A549 (cell line): ENCODE data around the gene NCLN.

Source experiments
- CHD2 ChIP-seq: fragments of 150-350 bp; IDR thresholded peaks from 2 replicates; pipeline ENCODE4 v1.6.1; 2014; ENCODE audit warnings: low read length; ENCODE audit not compliant: partially characterized antibody
- CHD4 ChIP-seq: fragments of 200-600 bp; sonication (generic); IDR thresholded peaks from 2 replicates; pipeline ENCODE4 v1.6.1; 2016; ENCODE audit warnings: antibody characterized with exemption, mild to moderate bottlenecking, borderline replicate concordance
- EP300 ChIP-seq, 2 experiments: fragments of >200 bp; sonication (Bioruptor Twin); formaldehyde crosslinking; IDR thresholded peaks; 2 replicates in 1 of 2; 3 replicates in 1 of 2; pipeline ENCODE4 v1.6.1; 2016 to 2017
- FOSL2 ChIP-seq, 2 experiments: fragments of 450-650 bp in 1 of 2; fragments of >200 bp in 1 of 2; sonication (Bioruptor Twin) in 1 of 2; formaldehyde crosslinking; IDR thresholded peaks; 2 replicates each; pipeline versions ENCODE4 v1.5.0 to v1.6.1; 2016 to 2020; ENCODE audit warnings: mild to moderate bottlenecking in 1 of 2, moderate library complexity in 1 of 2
- HDAC2 ChIP-seq: fragments of 200-600 bp; sonication (generic); IDR thresholded peaks from 2 replicates; pipeline ENCODE4 v1.6.1; 2016
- JUN ChIP-seq, 2 experiments: fragments of >200 bp; sonication (Bioruptor Twin); formaldehyde crosslinking; IDR thresholded peaks; 2 replicates in 1 of 2; 3 replicates in 1 of 2; pipeline ENCODE4 v1.6.1; 2016 to 2017
- KDM5A ChIP-seq: fragments of 200-600 bp; sonication (generic); IDR thresholded peaks from 2 replicates; pipeline ENCODE4 v1.6.1; 2016; ENCODE audit warnings: antibody characterized with exemption, mild to moderate bottlenecking
- RAD21 ChIP-seq, 2 experiments: fragments of >200 bp in 1 of 2; sonication (Bioruptor Twin) in 1 of 2; formaldehyde crosslinking in 1 of 2; IDR thresholded peaks in 1 of 2; conservative IDR thresholded peaks in 1 of 2; 2 replicates in 1 of 2; 3 replicates in 1 of 2; pipeline ENCODE4 v1.6.1; 2012 to 2018; ENCODE audit warnings: inconsistent platforms in 1 of 2
- TF ChIP-seq, protein P1 (sequence below): fragments of >200 bp; sonication (Bioruptor Twin); formaldehyde crosslinking; IDR thresholded peaks from 3 replicates; pipeline ENCODE4 v1.5.1; 2016

DNA sequence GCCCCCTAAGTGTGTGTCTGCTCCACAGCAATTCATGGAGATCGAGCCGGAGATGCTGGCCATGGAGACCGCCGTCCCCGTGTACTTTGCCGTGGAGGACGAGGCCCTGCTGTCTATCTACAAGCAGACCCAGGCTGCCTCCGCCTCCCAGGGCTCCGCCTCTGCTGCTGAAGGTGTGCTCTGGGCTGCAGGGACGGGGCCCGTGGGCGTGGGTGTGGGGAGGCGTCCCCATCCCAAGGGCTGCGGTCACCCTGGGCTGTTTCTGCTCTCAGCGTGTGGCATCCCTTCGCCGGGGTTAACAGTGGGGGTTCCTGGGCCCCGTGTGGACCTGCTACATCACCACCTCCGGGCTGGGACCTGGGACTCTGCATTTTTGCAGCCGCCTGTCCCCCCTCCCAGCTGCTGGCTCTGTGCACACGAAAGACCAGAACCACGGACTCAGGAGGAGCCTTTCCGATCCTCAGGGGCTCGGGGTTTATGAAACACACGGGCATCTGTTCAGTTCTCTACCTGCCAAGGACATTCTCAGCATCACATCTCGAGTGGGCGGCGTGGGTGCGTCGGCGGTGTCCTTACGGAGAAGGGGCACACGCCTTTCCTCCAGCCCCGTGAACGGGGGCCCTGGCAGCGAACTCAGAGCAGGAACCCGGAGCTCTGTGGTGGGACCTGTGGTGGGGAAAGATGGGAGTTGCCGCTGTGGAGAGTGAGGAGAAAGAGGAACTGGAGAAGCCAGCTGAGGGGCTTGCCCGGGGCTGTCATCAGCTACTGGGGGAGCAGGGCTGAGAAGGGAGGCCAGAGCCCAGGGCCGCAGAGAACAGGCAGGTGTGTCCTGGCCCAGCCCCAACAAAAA is 7.8 kb downstream of the NCLN start:
- TF ChIP-seq, protein P1, sequence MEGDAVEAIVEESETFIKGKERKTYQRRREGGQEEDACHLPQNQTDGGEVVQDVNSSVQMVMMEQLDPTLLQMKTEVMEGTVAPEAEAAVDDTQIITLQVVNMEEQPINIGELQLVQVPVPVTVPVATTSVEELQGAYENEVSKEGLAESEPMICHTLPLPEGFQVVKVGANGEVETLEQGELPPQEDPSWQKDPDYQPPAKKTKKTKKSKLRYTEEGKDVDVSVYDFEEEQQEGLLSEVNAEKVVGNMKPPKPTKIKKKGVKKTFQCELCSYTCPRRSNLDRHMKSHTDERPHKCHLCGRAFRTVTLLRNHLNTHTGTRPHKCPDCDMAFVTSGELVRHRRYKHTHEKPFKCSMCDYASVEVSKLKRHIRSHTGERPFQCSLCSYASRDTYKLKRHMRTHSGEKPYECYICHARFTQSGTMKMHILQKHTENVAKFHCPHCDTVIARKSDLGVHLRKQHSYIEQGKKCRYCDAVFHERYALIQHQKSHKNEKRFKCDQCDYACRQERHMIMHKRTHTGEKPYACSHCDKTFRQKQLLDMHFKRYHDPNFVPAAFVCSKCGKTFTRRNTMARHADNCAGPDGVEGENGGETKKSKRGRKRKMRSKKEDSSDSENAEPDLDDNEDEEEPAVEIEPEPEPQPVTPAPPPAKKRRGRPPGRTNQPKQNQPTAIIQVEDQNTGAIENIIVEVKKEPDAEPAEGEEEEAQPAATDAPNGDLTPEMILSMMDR: no peak
- TF ChIP-seq KDM5A (no peak), EP300 (IDR thresholded peaks at IDR 0.05) (no peak), RAD21 (conservative IDR thresholded peaks at IDR 0.05 in 1 of 2, IDR thresholded peaks at IDR 0.05 in 1 of 2) (no peak), JUN (IDR thresholded peaks at IDR 0.05) (no peak), FOSL2 (IDR thresholded peaks at IDR 0.05) (no peak), FOSL2 (CRISPR knock-in tag; IDR thresholded peaks at IDR 0.05) (no peak), HDAC2 (no peak), CHD2 (no peak), CHD4 (no peak)
